ENCODE results near the gene MRTFA.

GRCh38 chr22:40414311-40414710 is 222.2 kb downstream of the MRTFA start:
- TF ChIP-seq CTCF (IDR thresholded peaks at IDR 0.05) = no peak
- TF ChIP-seq ZBTB33 (IDR thresholded peaks at IDR 0.05; ENCODE audit: borderline replicate concordance, low read depth) = no peak
- no peak for TF ChIP-seq MXI1 (IDR thresholded peaks at IDR 0.05; ENCODE audit: low read depth, low read length)
- TF ChIP-seq RCOR1 (IDR thresholded peaks at IDR 0.05; ENCODE audit: low read length) = no peak
- no peak for TF ChIP-seq SIN3A (IDR thresholded peaks at IDR 0.05; ENCODE audit: borderline replicate concordance, low read depth, low read length)
- no peak for TF ChIP-seq FOXM1 (IDR thresholded peaks at IDR 0.05; ENCODE audit: low read depth)
- TF ChIP-seq POLR2AphosphoS5 (IDR thresholded peaks at IDR 0.05; ENCODE audit: low read depth, low read length) = no peak
- TF ChIP-seq EZH2phosphoT487 (IDR thresholded peaks at IDR 0.05; ENCODE audit: borderline replicate concordance, low read depth) = no peak
- no peak for TF ChIP-seq EP300 (IDR thresholded peaks at IDR 0.05; ENCODE audit: borderline replicate concordance in 1 of 2, low read depth in 1 of 2, low read length in 1 of 2)
- no peak for TF ChIP-seq YY1 (IDR thresholded peaks at IDR 0.05; ENCODE audit: low read depth)
- no peak for TF ChIP-seq TAF1 (IDR thresholded peaks at IDR 0.05; ENCODE audit: borderline replicate concordance, low read depth, low read length)
- no peak for TF ChIP-seq TCF12 (IDR thresholded peaks at IDR 0.05)

All from SK-N-SH (cell line).